ENCODE data around the gene NPIPB2.
"Not testable (repeated sequence)": the region's sequence is repeated elsewhere in the genome, so short reads cannot be mapped to it uniquely, and the experiment has no call there.

The NPIPB2 gene

DNA sequence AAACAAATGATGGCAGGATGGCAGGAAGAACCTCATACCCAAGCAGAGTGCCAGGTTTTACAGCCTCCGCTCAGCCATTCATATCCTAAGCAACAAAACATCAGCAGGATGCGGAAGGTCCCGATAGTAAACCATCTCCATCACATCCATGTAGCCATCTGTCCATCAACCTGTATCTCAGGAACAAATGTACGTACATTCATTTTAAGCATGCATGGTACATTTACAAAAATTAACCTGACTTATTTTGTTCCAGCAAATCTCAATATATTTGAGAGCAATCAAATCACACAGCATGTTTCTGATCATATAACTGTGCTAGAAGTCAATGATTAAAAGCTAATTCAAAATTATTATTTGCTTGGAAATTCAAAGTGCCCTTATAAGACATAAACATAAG is at the start of gene NPIPB2:
TSS of gene NPIPB2 (minus strand) at position 101 of the 400 bp plus-strand sequence. CDS start at position 101, 0 bp downstream.
- not testable (repeated sequence) for DNase-seq

DNA sequence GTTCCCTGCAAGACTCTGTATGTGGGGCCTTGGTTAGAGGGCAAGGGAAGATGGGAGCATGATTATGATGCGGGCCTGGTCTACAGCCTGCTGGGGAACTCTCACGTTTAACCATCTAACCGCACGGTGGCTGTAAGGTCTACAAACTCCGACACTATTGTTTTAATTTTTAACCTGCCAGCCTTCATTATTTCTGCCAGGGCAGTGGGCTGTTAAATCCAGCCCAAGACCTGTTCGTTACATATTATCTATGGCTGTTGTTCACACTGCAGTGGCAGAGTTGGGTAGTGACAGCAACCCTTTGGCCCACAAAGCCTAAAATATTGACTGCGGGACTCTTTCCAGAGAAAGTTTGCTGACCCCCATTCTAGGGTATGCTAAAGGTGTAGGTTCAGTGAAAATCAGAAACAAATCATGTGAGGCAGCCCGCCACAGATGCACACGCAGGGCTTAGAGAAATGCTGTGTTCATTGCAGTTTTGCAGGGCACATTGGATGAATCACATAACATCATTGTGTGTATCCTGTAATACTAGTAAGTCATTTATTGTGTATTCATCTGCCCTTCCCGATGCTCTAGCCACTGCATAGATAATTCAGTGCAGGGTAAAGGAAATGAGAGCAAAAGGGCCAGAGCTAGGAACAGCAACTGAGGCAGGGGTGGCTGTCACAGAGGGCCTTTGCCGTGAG is 49.0 kb upstream of the NPIPB2 start:
- DNase-seq: no peak

- no peak for DNase-seq
These were observed 46.6 kb upstream of the NPIPB2 start for GRCh38 chr16:11988258-11988978.

DNA sequence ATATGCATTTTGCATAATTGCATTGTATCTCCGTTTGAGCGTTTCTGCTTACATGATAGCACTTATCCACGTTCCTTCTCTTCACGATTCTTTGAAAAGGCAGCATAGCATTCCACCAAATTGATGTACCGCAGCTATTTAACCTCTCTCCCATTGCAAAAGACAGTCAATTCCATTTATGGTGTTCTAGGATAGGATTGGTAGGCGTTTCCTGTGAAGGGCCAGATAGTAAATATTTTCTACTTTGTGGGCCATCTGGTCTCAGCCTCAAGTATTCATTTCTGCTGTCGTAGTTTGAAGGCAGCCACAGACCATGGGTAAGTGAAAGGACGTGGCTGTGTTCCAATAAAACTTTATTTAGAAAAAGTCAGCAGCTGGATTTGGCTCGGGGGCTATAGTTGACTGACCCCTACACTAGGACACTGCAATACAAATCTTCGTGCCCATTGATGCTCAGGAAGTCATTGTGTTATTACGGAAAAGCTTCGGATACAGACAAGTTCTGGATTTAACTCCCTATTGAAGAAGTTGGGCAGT is 44.7 kb upstream of the NPIPB2 start:
- no peak for DNase-seq

- DNase-seq: no peak
These were observed 43.4 kb upstream of the NPIPB2 start for GRCh38 chr16:11985250-11985649.

GRCh38 chr16:11980136-11980844 is 38.4 kb upstream of the NPIPB2 start:
- no peak for DNase-seq

GRCh38 chr16:11979013-11979672 is 37.3 kb upstream of the NPIPB2 start:
- DNase-seq: no peak

- DNase-seq: no peak
These were observed 36.2 kb upstream of the NPIPB2 start for GRCh38 chr16:11978080-11978479.

- no peak for DNase-seq
These were observed 35.7 kb upstream of the NPIPB2 start for GRCh38 chr16:11977376-11978041.

DNA sequence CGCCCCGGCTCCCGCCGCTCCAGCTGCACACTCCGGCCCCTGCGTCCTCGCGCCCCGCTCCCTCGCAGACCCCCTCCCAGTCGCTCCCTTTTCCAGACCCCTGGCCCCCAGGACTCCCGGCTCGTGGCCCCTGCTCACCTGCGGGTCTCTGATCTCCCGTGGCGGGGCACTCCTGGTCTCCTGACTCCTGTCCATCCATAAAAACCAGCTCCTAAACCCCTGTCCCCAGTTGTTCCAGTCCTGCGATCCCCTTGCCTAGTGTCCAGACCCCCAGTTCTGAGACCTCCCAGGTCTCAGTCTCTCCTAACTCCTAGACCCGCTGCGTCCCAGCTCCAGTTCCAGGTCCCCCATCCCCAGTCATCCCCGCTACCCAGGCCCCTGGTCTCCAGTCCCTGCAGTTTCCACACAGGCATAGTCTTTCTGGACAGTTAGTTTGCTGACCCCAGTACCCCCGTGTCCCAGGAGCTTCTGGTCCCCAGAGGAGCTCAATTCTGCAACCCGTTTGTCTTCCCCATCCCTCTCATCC is 35.1 kb upstream of the NPIPB2 start:
- DNase-seq: no peak

GRCh38 chr16:11973070-11973469 is 31.2 kb upstream of the NPIPB2 start:
- DNase-seq: no peak

- no peak for DNase-seq
These were observed 30.3 kb upstream of the NPIPB2 start for GRCh38 chr16:11972128-11972527.

DNA sequence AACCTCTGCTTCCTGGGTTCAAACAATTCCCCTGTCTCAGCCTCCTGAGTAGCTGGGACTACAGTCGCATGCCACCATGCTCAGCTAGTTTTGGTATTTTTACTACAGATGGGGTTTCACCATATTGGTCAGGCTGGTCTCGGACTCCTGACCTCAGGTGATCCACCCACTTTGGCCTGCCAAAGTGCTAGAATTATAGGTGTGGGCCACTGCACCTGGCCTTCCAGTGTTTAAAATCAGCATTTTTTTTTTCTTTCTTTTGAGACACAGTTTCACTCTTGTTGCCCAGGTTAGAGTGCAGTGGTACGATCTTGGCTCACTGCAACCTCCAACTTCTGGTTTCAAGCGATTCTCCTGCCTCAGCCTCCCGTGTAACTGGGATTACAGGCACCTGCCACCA is 28.4 kb upstream of the NPIPB2 start:
- DNase-seq: not testable (repeated sequence)

GRCh38 chr16:11968577-11968976 is 26.7 kb upstream of the NPIPB2 start:
- no peak for DNase-seq

- no peak for DNase-seq
These were observed 25.5 kb upstream of the NPIPB2 start for GRCh38 chr16:11967195-11967911.

- DNase-seq: no peak
These were observed 24.3 kb upstream of the NPIPB2 start for GRCh38 chr16:11966173-11966572.

- DNase-seq: no peak
These were observed 23.1 kb upstream of the NPIPB2 start, which contains the start of gene TNFRSF17 for GRCh38 chr16:11964761-11965551. TNFRSF17 (plus strand) TSS chr16:11965210; CDS start chr16:11965325, 115 bp downstream.

DNA sequence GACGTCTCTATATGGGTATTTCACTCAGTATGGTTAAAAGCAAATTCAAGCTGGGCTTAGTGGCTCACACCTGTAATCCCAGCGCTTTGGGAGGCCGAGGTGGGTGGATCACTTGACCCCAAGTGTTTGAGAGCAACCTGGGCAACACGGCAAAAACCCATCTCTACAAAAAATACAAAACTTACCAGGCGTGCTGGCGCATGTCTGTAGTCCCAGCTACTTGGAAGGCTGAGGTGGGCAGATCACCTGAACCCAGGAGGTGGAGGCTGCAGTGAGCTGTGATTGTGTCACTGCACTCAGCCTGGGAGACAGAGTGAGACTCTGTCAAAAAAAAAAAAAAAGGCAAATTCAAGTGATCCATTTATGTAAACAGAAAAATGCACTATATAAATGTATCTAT is 21.9 kb upstream of the NPIPB2 start:
- DNase-seq: no peak

DNA sequence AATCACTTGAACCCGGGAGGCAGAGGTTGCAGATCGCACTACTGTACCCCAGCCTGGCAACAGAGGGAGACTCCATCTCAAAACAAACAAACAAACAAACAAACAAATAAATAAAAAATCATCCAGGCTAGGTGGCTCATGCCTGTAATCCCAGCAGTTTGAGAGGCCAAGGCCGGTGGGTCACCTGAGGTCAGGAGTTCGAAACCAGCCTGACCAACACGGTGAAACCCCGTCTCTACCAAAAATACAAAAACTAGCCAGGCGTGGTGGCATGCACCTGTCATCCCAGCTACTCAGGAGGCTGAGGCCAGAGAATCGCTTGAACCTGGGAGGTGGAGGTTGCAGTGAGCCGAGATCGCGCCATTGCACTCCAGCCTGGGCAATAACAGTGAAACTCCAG is 21.1 kb upstream of the NPIPB2 start:
- not testable (repeated sequence) for DNase-seq

DNA sequence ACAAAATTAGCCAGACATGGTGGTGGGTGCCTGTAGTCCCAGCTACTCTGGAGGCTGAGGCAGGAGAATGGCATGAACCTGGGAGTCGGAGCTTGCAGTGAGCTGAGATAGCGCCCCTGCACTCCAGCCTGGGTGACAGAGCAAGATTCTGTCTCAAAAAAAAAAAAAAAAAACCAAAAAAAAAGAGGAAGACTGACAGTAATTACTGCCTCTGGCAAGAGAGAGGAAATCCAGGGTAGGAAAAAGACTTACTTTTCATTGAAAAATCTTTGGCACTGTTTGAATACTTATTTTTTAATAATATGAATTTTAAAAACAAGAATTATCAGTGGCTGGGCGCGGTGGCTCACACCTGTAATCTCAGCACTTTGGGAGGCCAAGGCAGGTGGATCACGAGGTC is 20.6 kb upstream of the NPIPB2 start:
- not testable (repeated sequence) for DNase-seq
